WTC11 (cell line): ENCODE data around the gene MN1. TPM values are rescaled to one million over a fixed set of nuclear protein-coding genes. Genes with fewer than 3 reads are reported as not detected.

ENCODE experiments used
- ATAC-seq: fragments of 200-7000 bp; cut with Tn5 transposase; 2 replicates; pipeline ENCODE4 v1.10.0; 2021; ENCODE audit warnings: mild to moderate bottlenecking, moderate library complexity
- CTCF ChIA-PET: fragments of 300-600 bp; sonication (Branson Sonifier 250); formaldehyde crosslinking; loops from one replicate; lab custom pipeline; 2021; ENCODE audit warnings: antibody characterized with exemption; lab: Charles Lee
- POLR2A ChIA-PET: fragments of 350-600 bp; sonication (Branson Sonifier 250); formaldehyde crosslinking; loops from one replicate; lab custom pipeline; 2021; ENCODE audit warnings: antibody characterized with exemption; lab: Charles Lee
- DNase-seq: peaks from one replicate; pipeline ENCODE4 v3.0.0; 2021; ENCODE audit warnings: low spot score
- H3K27ac Mint-ChIP-seq: 2 replicates; pipeline ENCODE4 v1.8.0; 2021; ENCODE audit warnings: mixed read lengths
- H3K27me3 Mint-ChIP-seq: 2 replicates; pipeline ENCODE4 v1.8.0; 2021; ENCODE audit warnings: low read depth, mild to moderate bottlenecking, moderate library complexity, mixed read lengths
- H3K36me3 Mint-ChIP-seq: 2 replicates; pipeline ENCODE4 v1.8.0; 2021; ENCODE audit warnings: mixed read lengths
- H3K4me1 Mint-ChIP-seq: 2 replicates; pipeline ENCODE4 v1.8.0; 2022; ENCODE audit warnings: mixed read lengths
- H3K4me3 Mint-ChIP-seq: 2 replicates; pipeline ENCODE4 v1.8.0; 2021; ENCODE audit warnings: mild to moderate bottlenecking, moderate library complexity, mixed read lengths
- H3K9me3 Mint-ChIP-seq: 2 replicates; pipeline ENCODE4 v1.8.0; 2021; ENCODE audit warnings: mixed read lengths
- CBFB ChIP-seq: sonication (generic); formaldehyde crosslinking; IDR thresholded peaks from 2 replicates; pipeline ENCODE4 v1.8.1; 2022; ENCODE audit warnings: mild to moderate bottlenecking, low read depth, missing genetic modification reagents
- ELF4 ChIP-seq: sonication (generic); formaldehyde crosslinking; IDR thresholded peaks from 2 replicates; pipeline ENCODE4 v1.8.1; 2022; ENCODE audit warnings: low read depth, mild to moderate bottlenecking, moderate library complexity, missing genetic modification reagents
- ESRRA ChIP-seq: sonication (generic); formaldehyde crosslinking; IDR thresholded peaks from 2 replicates; pipeline ENCODE4 v1.8.1; 2022; ENCODE audit warnings: mild to moderate bottlenecking, missing genetic modification reagents, borderline replicate concordance
- GABPB1 ChIP-seq: sonication (generic); formaldehyde crosslinking; IDR thresholded peaks from 2 replicates; pipeline ENCODE4 v1.8.1; 2023; ENCODE audit warnings: mild to moderate bottlenecking, missing genetic modification reagents
- GTF2I ChIP-seq: fragments of 250-450 bp; sonication (Bioruptor Pico); conservative IDR thresholded peaks from 2 replicates; pipeline ENCODE4 v1.4.0; 2021; ENCODE audit warnings: mild to moderate bottlenecking
- NFYB ChIP-seq: sonication (generic); formaldehyde crosslinking; conservative IDR thresholded peaks from 2 replicates; pipeline ENCODE4 v1.8.0; 2022; ENCODE audit warnings: low read depth, missing genetic modification reagents
- RELA ChIP-seq: sonication (generic); formaldehyde crosslinking; IDR thresholded peaks from 2 replicates; pipeline ENCODE4 v1.8.1; 2022; ENCODE audit warnings: missing genetic modification reagents, mild to moderate bottlenecking, borderline replicate concordance
- ZNF317 ChIP-seq: sonication (generic); formaldehyde crosslinking; IDR thresholded peaks from 2 replicates; pipeline ENCODE4 v1.8.1; 2023; ENCODE audit warnings: low read depth, mild to moderate bottlenecking, moderate library complexity, missing genetic modification reagents, borderline replicate concordance
- total RNA-seq: library from RNA; stranded (reverse); gene quantifications from 3 replicates; pipeline ENCODE4 v1.2.3, GENCODE V29; 2021
- TF ChIP-seq, protein P1 (sequence below): fragments of 250-450 bp; sonication (Bioruptor Pico); IDR thresholded peaks from 2 replicates; pipeline ENCODE4 v1.9.0; 2021; ENCODE audit warnings: mild to moderate bottlenecking
- TF ChIP-seq, protein P2 (sequence below): sonication (generic); formaldehyde crosslinking; IDR thresholded peaks from 2 replicates; pipeline ENCODE4 v1.8.0; 2023; ENCODE audit warnings: missing genetic modification reagents, mild to moderate bottlenecking, borderline replicate concordance
- TF ChIP-seq, protein P3 (sequence below): sonication (generic); formaldehyde crosslinking; IDR thresholded peaks from 2 replicates; pipeline ENCODE4 v1.8.1; 2023; ENCODE audit warnings: mild to moderate bottlenecking, missing genetic modification reagents, moderate library complexity
- TF ChIP-seq, protein P4 (sequence below): fragments of 200-600 bp; IDR thresholded peaks from 2 replicates; pipeline ENCODE4 v1.8.0; 2022; ENCODE audit warnings: antibody characterized with exemption

The MN1 gene
- total RNA-seq, 1 experiment from 2014 or later, result 21.3 TPM

DNA sequence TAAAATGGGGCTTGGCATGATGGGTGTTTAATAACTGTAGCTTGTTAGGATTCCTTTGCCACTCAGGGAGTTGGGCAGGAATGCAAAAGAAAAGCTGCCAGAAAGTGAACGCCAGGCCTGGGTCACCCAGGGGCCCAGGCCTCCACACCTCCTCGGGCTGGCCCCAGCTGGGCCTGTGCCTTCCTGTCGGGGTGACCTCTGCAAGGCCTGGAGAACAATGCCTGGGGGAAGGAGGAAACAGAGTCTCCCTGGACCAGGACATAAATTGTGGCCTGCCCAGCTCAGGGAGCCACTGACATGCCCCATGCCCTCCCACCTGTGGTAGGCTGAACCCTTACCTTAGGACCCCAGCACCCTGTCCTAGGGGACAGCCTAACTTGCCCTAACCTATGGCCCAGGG, 21.9 kb downstream of the MN1 start:
- Mint-ChIP-seq H3K4me3 (no peak overlapping the region), H3K27ac (no peak overlapping the region), H3K27me3 (no peaks in the 10 kb centered on the region)
- no peak for TF ChIP-seq ESRRA (CRISPR knock-in tag)
- TF ChIP-seq, protein P1, sequence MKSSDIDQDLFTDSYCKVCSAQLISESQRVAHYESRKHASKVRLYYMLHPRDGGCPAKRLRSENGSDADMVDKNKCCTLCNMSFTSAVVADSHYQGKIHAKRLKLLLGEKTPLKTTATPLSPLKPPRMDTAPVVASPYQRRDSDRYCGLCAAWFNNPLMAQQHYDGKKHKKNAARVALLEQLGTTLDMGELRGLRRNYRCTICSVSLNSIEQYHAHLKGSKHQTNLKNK (CRISPR knock-in tag), result no peak
- TF ChIP-seq, protein P2, sequence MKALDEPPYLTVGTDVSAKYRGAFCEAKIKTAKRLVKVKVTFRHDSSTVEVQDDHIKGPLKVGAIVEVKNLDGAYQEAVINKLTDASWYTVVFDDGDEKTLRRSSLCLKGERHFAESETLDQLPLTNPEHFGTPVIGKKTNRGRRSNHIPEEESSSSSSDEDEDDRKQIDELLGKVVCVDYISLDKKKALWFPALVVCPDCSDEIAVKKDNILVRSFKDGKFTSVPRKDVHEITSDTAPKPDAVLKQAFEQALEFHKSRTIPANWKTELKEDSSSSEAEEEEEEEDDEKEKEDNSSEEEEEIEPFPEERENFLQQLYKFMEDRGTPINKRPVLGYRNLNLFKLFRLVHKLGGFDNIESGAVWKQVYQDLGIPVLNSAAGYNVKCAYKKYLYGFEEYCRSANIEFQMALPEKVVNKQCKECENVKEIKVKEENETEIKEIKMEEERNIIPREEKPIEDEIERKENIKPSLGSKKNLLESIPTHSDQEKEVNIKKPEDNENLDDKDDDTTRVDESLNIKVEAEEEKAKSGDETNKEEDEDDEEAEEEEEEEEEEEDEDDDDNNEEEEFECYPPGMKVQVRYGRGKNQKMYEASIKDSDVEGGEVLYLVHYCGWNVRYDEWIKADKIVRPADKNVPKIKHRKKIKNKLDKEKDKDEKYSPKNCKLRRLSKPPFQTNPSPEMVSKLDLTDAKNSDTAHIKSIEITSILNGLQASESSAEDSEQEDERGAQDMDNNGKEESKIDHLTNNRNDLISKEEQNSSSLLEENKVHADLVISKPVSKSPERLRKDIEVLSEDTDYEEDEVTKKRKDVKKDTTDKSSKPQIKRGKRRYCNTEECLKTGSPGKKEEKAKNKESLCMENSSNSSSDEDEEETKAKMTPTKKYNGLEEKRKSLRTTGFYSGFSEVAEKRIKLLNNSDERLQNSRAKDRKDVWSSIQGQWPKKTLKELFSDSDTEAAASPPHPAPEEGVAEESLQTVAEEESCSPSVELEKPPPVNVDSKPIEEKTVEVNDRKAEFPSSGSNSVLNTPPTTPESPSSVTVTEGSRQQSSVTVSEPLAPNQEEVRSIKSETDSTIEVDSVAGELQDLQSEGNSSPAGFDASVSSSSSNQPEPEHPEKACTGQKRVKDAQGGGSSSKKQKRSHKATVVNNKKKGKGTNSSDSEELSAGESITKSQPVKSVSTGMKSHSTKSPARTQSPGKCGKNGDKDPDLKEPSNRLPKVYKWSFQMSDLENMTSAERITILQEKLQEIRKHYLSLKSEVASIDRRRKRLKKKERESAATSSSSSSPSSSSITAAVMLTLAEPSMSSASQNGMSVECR (CRISPR knock-in tag), result no peak
- no peak for TF ChIP-seq CBFB
- no peak for TF ChIP-seq GTF2I (CRISPR knock-in tag)
- TF ChIP-seq, protein P3, sequence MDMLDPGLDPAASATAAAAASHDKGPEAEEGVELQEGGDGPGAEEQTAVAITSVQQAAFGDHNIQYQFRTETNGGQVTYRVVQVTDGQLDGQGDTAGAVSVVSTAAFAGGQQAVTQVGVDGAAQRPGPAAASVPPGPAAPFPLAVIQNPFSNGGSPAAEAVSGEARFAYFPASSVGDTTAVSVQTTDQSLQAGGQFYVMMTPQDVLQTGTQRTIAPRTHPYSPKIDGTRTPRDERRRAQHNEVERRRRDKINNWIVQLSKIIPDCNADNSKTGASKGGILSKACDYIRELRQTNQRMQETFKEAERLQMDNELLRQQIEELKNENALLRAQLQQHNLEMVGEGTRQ, result no peak
- TF ChIP-seq GABPB1 (CRISPR knock-in tag), result no peak
- no peak for TF ChIP-seq ELF4 (CRISPR knock-in tag)
- TF ChIP-seq RELA (CRISPR knock-in tag), result no peak
- no peak for TF ChIP-seq ZNF317
- TF ChIP-seq, all 79 proteins: peak for 0
- Mint-ChIP-seq H3K9me3 (peaks cover 6% of the 10 kb centered on the region), H3K36me3 (peaks cover 7% of the 10 kb centered on the region), H3K4me1 (peaks cover 67% of the 10 kb centered on the region)
- CTCF ChIA-PET, result no interaction called here
- ATAC-seq (no peak), DNase-seq (no peak)
- POLR2A ChIA-PET, result interaction anchor here (0.6 kb wide), 1 partner anchor 18 kb away, joined by 3 read pairs; no protein-coding TSS in a partner anchor

DNA sequence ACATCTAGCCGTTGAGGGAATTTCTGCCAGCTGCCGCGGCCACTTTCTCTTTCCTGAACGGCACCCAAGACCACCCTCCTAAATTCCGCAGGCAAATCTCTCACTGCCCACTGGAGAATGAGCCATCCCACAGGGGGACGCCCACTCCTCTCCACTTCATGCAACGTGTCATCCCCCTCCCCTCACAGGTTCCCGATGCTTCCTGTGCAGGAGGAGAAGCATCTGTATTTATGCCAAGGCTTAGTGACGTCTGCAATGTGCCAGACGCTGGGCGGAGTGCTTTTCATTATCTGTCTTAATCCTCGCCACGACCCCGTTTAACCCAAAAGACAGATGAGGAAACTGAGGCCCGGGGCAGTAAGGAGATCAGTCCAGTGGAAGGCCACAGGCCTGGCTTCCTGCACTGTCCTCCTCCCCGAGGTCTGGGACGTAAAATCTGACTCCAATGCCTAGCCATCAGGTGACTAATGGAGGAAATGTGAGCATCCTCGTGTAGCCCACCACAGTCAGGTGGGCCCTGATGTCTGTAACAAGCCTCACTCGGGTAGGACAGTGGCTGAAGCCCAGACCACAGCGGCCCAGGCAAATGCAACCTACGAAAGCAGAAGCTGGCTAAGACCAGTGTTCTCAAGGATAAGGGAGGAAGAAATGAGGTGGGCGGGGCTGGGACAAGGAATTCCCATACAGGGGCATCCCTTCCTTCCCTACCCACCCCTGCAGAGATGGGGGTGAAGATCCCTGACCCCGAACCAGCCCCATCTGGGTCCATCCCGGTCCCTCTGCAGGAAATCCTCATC, 23.1 kb downstream of the MN1 start:
- TF ChIP-seq, protein P3, result no peak
- TF ChIP-seq NFYB (CRISPR knock-in tag), result no peak
- TF ChIP-seq, protein P4, sequence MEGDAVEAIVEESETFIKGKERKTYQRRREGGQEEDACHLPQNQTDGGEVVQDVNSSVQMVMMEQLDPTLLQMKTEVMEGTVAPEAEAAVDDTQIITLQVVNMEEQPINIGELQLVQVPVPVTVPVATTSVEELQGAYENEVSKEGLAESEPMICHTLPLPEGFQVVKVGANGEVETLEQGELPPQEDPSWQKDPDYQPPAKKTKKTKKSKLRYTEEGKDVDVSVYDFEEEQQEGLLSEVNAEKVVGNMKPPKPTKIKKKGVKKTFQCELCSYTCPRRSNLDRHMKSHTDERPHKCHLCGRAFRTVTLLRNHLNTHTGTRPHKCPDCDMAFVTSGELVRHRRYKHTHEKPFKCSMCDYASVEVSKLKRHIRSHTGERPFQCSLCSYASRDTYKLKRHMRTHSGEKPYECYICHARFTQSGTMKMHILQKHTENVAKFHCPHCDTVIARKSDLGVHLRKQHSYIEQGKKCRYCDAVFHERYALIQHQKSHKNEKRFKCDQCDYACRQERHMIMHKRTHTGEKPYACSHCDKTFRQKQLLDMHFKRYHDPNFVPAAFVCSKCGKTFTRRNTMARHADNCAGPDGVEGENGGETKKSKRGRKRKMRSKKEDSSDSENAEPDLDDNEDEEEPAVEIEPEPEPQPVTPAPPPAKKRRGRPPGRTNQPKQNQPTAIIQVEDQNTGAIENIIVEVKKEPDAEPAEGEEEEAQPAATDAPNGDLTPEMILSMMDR, result no peak
- no peak for DNase-seq
- ChIA-PET POLR2A (interaction anchor here (0.5 kb wide), 1 partner anchor 113 kb away, joined by 3 read pairs; no protein-coding TSS in a partner anchor), CTCF (interaction anchor here (1.0 kb wide), 1 partner anchor 26 kb away, joined by 5 read pairs; no protein-coding TSS in a partner anchor)
- H3K27me3 Mint-ChIP-seq, result no peaks in the 10 kb centered on the region
- peak overlapping the region; percentile 82; the same call in 1 of the 2 replicates for H3K27ac Mint-ChIP-seq
- peaks cover 65% of the 10 kb centered on the region for H3K4me1 Mint-ChIP-seq
- no peak overlapping the region for H3K4me3 Mint-ChIP-seq
- ATAC-seq, result no peak
- peaks cover 6% of the 10 kb centered on the region for H3K9me3 Mint-ChIP-seq
- peaks cover 7% of the 10 kb centered on the region for H3K36me3 Mint-ChIP-seq
